Measurements from ENCODE around the gene SV2B.

Gene SV2B

GRCh38 chr15:91294795-91295194 is 194.7 kb downstream of the SV2B start:
- Histone ChIP-seq H3K36me3 (ENCODE audit: control insufficient read depth in 2 of 2, insufficient read depth in 1 of 2, low read length in 2 of 2) (no peaks in the 10 kb centered on the region), H3K9me3 (ENCODE audit: control insufficient read depth, insufficient read depth, low read depth, low read length) (no peaks in the 10 kb centered on the region), H3K4me1 (ENCODE audit: control insufficient read depth, insufficient read depth, low read length) (no peaks in the 10 kb centered on the region), H3K27ac (ENCODE audit: extremely low read depth, low read depth, low read length) (no peak overlapping the region), H3K4me3 (ENCODE audit: low read depth, low read length) (no peak overlapping the region)
- ChIA-PET CTCF (interaction anchor here (1.5 kb wide), 2 partner anchors 8 to 783 kb away, joined by 5 to 7 read pairs; no protein-coding TSS in a partner anchor), POLR2A (no interaction called here)
- TF ChIP-seq SETDB1 (IDR thresholded peaks at IDR 0.05; ENCODE audit: insufficient read length, low read length) (no peak), ZNF677 (tag by site-specific recombination; IDR thresholded peaks at IDR 0.05) (no peak), ZIC2 (tag by site-specific recombination; IDR thresholded peaks at IDR 0.05) (no peak)

GRCh38 chr15:91298101-91298500 is 198.0 kb downstream of the SV2B start:
- H3K4me3 ChIP-seq (ENCODE audit: low read depth, low read length) = no peak overlapping the region
- no peaks in the 10 kb centered on the region for H3K9me3 ChIP-seq (ENCODE audit: control insufficient read depth, insufficient read depth, low read depth, low read length)
- no peak overlapping the region for H3K27ac ChIP-seq (ENCODE audit: extremely low read depth, low read depth, low read length)
- ChIA-PET POLR2A (no interaction called here), CTCF (interaction anchor here (1.0 to 2.1 kb wide), 4 partner anchors 408 to 785 kb away, joined by 3 to 24 read pairs (median 4); no protein-coding TSS in a partner anchor)
- H3K4me1 ChIP-seq (ENCODE audit: control insufficient read depth, insufficient read depth, low read length) = no peaks in the 10 kb centered on the region
- H3K36me3 ChIP-seq (ENCODE audit: control insufficient read depth in 2 of 2, insufficient read depth in 1 of 2, low read length in 2 of 2) = no peaks in the 10 kb centered on the region
- TF ChIP-seq ZIC2 (tag by site-specific recombination; IDR thresholded peaks at IDR 0.05) (no peak), ZNF24 (tag by site-specific recombination; IDR thresholded peaks at IDR 0.05) (no peak), FEZF1 (tag by site-specific recombination; IDR thresholded peaks at IDR 0.05) (no peak), ZNF639 (tag by site-specific recombination; IDR thresholded peaks at IDR 0.05) (no peak), ZNF571 (tag by site-specific recombination; IDR thresholded peaks at IDR 0.05) (no peak), ZNF174 (tag by site-specific recombination; IDR thresholded peaks at IDR 0.05) (no peak), ZNF324 (tag by site-specific recombination; IDR thresholded peaks at IDR 0.05) (no peak), HOXD13 (CRISPR knock-in tag; IDR thresholded peaks at IDR 0.05; ENCODE audit: borderline replicate concordance) (no peak), ZBTB20 (tag by site-specific recombination; IDR thresholded peaks at IDR 0.05) (no peak), REPIN1 (tag by site-specific recombination; IDR thresholded peaks at IDR 0.05; ENCODE audit: low read depth) (no peak), ZBTB7A (tag by site-specific recombination; IDR thresholded peaks at IDR 0.05; ENCODE audit: low read depth) (no peak), ZNF510 (tag by site-specific recombination; IDR thresholded peaks at IDR 0.05; ENCODE audit: insufficient replicate concordance) (no peak)

- H3K36me3 ChIP-seq (ENCODE audit: control insufficient read depth in 2 of 2, insufficient read depth in 1 of 2, low read length in 2 of 2) = no peaks in the 10 kb centered on the region
- H3K9me3 ChIP-seq (ENCODE audit: control insufficient read depth, insufficient read depth, low read depth, low read length) = no peaks in the 10 kb centered on the region
- no peak for TF ChIP-seq MYNN (tag by site-specific recombination; IDR thresholded peaks at IDR 0.05; ENCODE audit: borderline replicate concordance)
- TF ChIP-seq ZNF248 (tag by site-specific recombination; IDR thresholded peaks at IDR 0.05) = no peak
- TF ChIP-seq CTCF (tag by site-specific recombination; IDR thresholded peaks at IDR 0.05) = peak; percentile 58
- peak; percentile 59; the same call in 1 of the 2 replicates for TF ChIP-seq ZNF10 (tag by site-specific recombination; IDR thresholded peaks at IDR 0.05)
- TF ChIP-seq EGR2 (tag by site-specific recombination; IDR thresholded peaks at IDR 0.05; ENCODE audit: low read depth) = no peak
- no peak for TF ChIP-seq TSHZ1 (tag by site-specific recombination; IDR thresholded peaks at IDR 0.05; ENCODE audit: borderline replicate concordance)
- peak; percentile 79 for TF ChIP-seq ZNF654 (tag by site-specific recombination; IDR thresholded peaks at IDR 0.05; ENCODE audit: low read depth)
- peak; percentile 61; the same call in 1 of the 2 replicates for TF ChIP-seq ZNF660 (tag by site-specific recombination; IDR thresholded peaks at IDR 0.05)
- CTCF ChIA-PET = interaction anchor here (0.6 to 4.7 kb wide), 43 partner anchors 9 to 1992 kb away, joined by 3 to 74 read pairs (median 3); partner anchors contain the start of gene SLCO3A1
- no peaks in the 10 kb centered on the region for H3K4me1 ChIP-seq (ENCODE audit: control insufficient read depth, insufficient read depth, low read length)
- H3K27ac ChIP-seq (ENCODE audit: extremely low read depth, low read depth, low read length) = no peak overlapping the region
- POLR2A ChIA-PET = interaction anchor here (0.7 kb wide), 1 partner anchor 561 kb away, joined by 3 read pairs; no protein-coding TSS in a partner anchor
- H3K4me3 ChIP-seq (ENCODE audit: low read depth, low read length) = no peak overlapping the region
Measured at GRCh38 chr15:91302588-91303439, 202.8 kb downstream of the SV2B start.
